Breast epithelium (tissue), 4 donors: ENCODE data around the gene GPR62. TPM values are rescaled to one million over a fixed set of nuclear protein-coding genes. Genes with fewer than 3 reads are reported as not detected.

ENCODE experiments used
- DNase-seq, 2 donors: peaks; one replicate each; pipeline ENCODE4 v3.0.0-alpha.2; 2019; ENCODE audit warnings: low spot score in 2 of 2
- H3K27ac ChIP-seq, 2 donors: fragments of 200-600 bp; sonication (generic) in 1 of 2; one replicate each; pipeline ENCODE4 v1.5.1; 2016 to 2019; ENCODE audit warnings: mild to moderate bottlenecking in 1 of 2
- H3K27me3 ChIP-seq, 2 donors: fragments of 200-600 bp; sonication (generic) in 1 of 2; one replicate each; pipeline versions ENCODE4 v1.5.1 to v1.6.0; 2017 to 2019; ENCODE audit warnings: control low read depth in 1 of 2, mild to moderate bottlenecking in 1 of 2
- H3K36me3 ChIP-seq: fragments of 200-600 bp; one replicate; pipeline ENCODE4 v1.5.1; 2019
- H3K4me1 ChIP-seq, 2 donors: fragments of 200-600 bp; sonication (generic); one replicate each; pipeline ENCODE4 v1.5.1; 2016 to 2019; ENCODE audit warnings: control low read depth in 1 of 2
- H3K4me3 ChIP-seq, 3 donors: fragments of 200-600 bp; sonication (generic); 1 replicate in 2 of 3; 2 replicates in 1 of 3; pipeline ENCODE4 v1.5.1; 2016 to 2019; ENCODE audit warnings: mild to moderate bottlenecking in 3 of 3, moderate library complexity in 2 of 3
- H3K9me3 ChIP-seq, 2 donors: fragments of 200-600 bp; sonication (generic) in 1 of 2; one replicate each; pipeline ENCODE4 v1.5.1; 2016 to 2019; ENCODE audit warnings: control low read depth in 1 of 2
- CTCF ChIP-seq, 3 donors: fragments of 450-650 bp; IDR thresholded peaks; one replicate each; pipeline ENCODE4 v1.5.1; 2016 to 2017; ENCODE audit warnings: antibody characterized with exemption in 3 of 3, mild to moderate bottlenecking in 3 of 3, moderate library complexity in 3 of 3
- POLR2A ChIP-seq: fragments of 450-650 bp; IDR thresholded peaks from one replicate; pipeline ENCODE4 v1.6.1; 2016; ENCODE audit warnings: antibody characterized with exemption, mild to moderate bottlenecking, moderate library complexity
- POLR2AphosphoS5 ChIP-seq, 3 donors: sonication (generic); formaldehyde crosslinking; IDR thresholded peaks; one replicate each; pipeline ENCODE4 v1.6.1; 2017; ENCODE audit warnings: antibody characterized with exemption in 3 of 3
- intact Hi-C: fragments of 100-400 bp; cut with DNase I; formaldehyde crosslinking; loops from one replicate; pipeline ENCODE4 v1.15.1; 2023; ENCODE audit warnings: low total_unique reads
- total RNA-seq, 3 donors: library from RNA; depleted of rRNA; stranded (reverse); fragments of >200 nt; gene quantifications; one replicate each; pipeline ENCODE4 v1.1.0, GENCODE V29; 2016

GPR62 gene
- total RNA-seq, result under 1 TPM in 1 of 3 donors, not detected in 2; 0.16 TPM

GRCh38 chr3:51955175-51955892 is at the start of gene GPR62:
Gene GPR62 (plus strand): TSS chr3:51955381. CDS start chr3:51955653, 272 bp downstream.
- intact Hi-C loops, result no loop called here
- H3K27me3 ChIP-seq, result no peaks in the 10 kb centered on the region
- H3K9me3 ChIP-seq, result no peaks in the 10 kb centered on the region
- H3K36me3 ChIP-seq, result no peaks in the 10 kb centered on the region
- no peak for DNase-seq
- peaks cover 0 to 5% of the 10 kb centered on the region in 2 donors for H3K4me1 ChIP-seq
- H3K4me3 ChIP-seq, result peak within 1 kb of the TSS; percentile 35 to 79 (median 57)
- peak within 1 kb of the TSS; percentile 64 to 77 for H3K27ac ChIP-seq
- no peak for TF ChIP-seq POLR2AphosphoS5 (IDR thresholded peaks at IDR 0.05)
- no peak for TF ChIP-seq CTCF (IDR thresholded peaks at IDR 0.05)
- no peak for TF ChIP-seq POLR2A

GRCh38 chr3:51908026-51908425 is 47.2 kb upstream of the GPR62 start:
- no peak overlapping the region for H3K27ac ChIP-seq
- H3K27me3 ChIP-seq, result no peaks in the 10 kb centered on the region
- H3K9me3 ChIP-seq, result peaks cover 0 to 8% of the 10 kb centered on the region in 2 donors
- no peak overlapping the region for H3K4me3 ChIP-seq
- TF ChIP-seq POLR2AphosphoS5 (IDR thresholded peaks at IDR 0.05), result no peak
- TF ChIP-seq POLR2A, result no peak
- no peak for TF ChIP-seq CTCF (IDR thresholded peaks at IDR 0.05)
- DNase-seq, result no peak
- no peaks in the 10 kb centered on the region for H3K36me3 ChIP-seq
- intact Hi-C loops, result no loop called here
- no peaks in the 10 kb centered on the region for H3K4me1 ChIP-seq

GRCh38 chr3:51916418-51916817 is 38.8 kb upstream of the GPR62 start:
- intact Hi-C loops, result no loop called here
- Histone ChIP-seq H3K36me3 (no peaks in the 10 kb centered on the region), H3K27me3 (no peaks in the 10 kb centered on the region), H3K4me3 (no peak overlapping the region), H3K4me1 (no peaks in the 10 kb centered on the region), H3K9me3 (no peaks in the 10 kb centered on the region), H3K27ac (no peak overlapping the region)
- no peak for TF ChIP-seq POLR2A
- DNase-seq, result no peak

GRCh38 chr3:51921081-51921578 is 34.1 kb upstream of the GPR62 start:
- H3K4me1 ChIP-seq, result no peaks in the 10 kb centered on the region
- H3K36me3 ChIP-seq, result no peaks in the 10 kb centered on the region
- TF ChIP-seq POLR2AphosphoS5 (IDR thresholded peaks at IDR 0.05) (no peak), POLR2A (no peak), CTCF (IDR thresholded peaks at IDR 0.05) (no peak)
- H3K9me3 ChIP-seq, result no peaks in the 10 kb centered on the region
- no peaks in the 10 kb centered on the region for H3K27me3 ChIP-seq
- H3K27ac ChIP-seq, result no peak overlapping the region
- intact Hi-C loops, result loop anchor here (5.0 kb wide), 1 partner anchor 671 kb away; no protein-coding TSS in a partner anchor
- H3K4me3 ChIP-seq, result no peak overlapping the region
- DNase-seq, result no peak

GRCh38 chr3:51927061-51927977 is 27.9 kb upstream of the GPR62 start:
- Histone ChIP-seq H3K4me1 (no peaks in the 10 kb centered on the region), H3K27ac (no peak overlapping the region), H3K4me3 (no peak overlapping the region), H3K36me3 (no peaks in the 10 kb centered on the region), H3K9me3 (no peaks in the 10 kb centered on the region), H3K27me3 (no peaks in the 10 kb centered on the region)
- TF ChIP-seq POLR2AphosphoS5 (IDR thresholded peaks at IDR 0.05) (no peak), POLR2A (no peak), CTCF (IDR thresholded peaks at IDR 0.05) (no peak)
- no peak for DNase-seq
- intact Hi-C loops, result no loop called here
